ENCODE data around the gene KIF26B. TPM values are rescaled to one million over a fixed set of nuclear protein-coding genes. Genes with fewer than 3 reads are reported as not detected.

KIF26B gene
- total RNA-seq, 3 donors from 2014 or later: 0.03 to 0.24 (median 0.10) TPM

DNA sequence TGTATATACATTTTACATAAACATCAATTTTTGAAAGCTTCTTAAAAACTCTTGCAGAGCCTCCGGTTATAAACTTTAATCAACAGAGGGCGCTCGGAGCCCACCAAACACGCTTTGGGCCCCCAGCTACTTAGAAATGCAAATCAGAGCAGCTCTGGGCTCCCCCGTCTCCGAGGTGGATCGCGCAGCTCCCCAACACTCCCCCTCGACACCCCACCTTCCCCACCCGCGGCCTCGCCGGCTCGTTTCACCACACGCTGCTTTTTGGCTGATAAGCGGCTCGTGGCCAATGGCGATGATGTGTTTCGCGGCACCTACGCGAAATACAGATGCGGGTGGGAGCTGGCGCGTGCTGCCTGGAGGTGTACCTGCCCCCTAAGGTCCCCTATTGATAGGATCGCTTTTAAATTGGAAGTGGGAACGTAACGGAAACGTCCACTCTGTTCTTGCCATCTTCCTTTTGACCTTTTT is 1.7 kb upstream of the KIF26B start:
- peaks cover 71% of the 10 kb centered on the region for H3K27me3 Mint-ChIP-seq (ENCODE audit: low read depth)
- DNase-seq: peak; percentile 52
- peaks cover 29% of the 10 kb centered on the region for H3K4me1 Mint-ChIP-seq (ENCODE audit: low read depth)

DNA sequence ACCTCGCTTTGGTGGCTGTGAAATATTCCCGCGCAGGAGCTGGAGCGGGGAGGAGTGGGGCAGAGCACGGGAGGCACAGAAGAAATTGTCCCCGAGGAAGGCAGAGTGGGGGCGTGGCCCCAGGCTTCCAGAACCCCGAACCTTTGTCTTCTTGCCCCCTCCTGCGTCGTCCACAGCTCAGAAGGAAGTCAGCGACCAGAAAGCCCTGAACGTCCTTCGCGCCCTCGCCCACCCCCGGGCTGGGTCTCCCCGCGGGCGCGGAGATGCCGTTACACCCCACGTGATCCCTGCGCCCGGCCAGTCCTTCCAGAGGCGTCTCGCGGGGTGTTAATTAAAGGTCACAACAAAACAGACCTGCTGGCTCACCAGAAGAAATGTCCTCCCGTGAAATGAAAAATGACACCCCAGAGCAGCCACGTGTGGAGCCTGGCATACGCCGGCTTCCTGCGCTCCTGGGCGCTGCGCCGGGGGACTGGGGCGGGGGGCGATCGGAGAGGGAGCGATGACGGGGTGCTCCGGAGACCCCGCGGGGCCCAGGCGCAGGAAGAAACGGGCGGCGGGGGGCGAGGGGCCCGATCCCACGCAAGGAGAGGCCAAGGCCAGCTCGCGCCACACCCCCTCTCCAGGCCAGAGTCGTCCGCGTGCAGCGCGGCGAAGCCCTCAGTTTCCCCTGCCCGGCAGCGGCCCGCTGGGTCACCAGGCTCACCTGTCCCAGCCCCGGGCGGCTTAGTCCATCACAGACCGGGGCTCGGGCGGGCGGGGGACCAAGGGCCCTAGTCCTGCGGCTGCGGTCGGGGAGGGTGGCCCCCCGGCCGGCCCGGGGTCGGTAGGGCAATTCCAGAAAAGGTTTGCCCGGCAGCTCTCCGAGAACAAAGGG is 995 bp upstream of the KIF26B start:
- peak overlapping the region; percentile 78 for H3K4me3 Mint-ChIP-seq
- H3K27me3 Mint-ChIP-seq (ENCODE audit: low read depth): peaks cover 70% of the 10 kb centered on the region
- H3K36me3 Mint-ChIP-seq (ENCODE audit: insufficient read depth): no peaks in the 10 kb centered on the region
- no peak for DNase-seq
- H3K9me3 Mint-ChIP-seq: peaks cover 5% of the 10 kb centered on the region
- peaks cover 29% of the 10 kb centered on the region for H3K4me1 Mint-ChIP-seq (ENCODE audit: low read depth)
- ATAC-seq: no peak

More for the DNA sequence above, 1.7 kb upstream of the KIF26B start:
- Mint-ChIP-seq H3K9me3 (peaks cover under 1% of the 10 kb centered on the region), H3K4me3 (peak overlapping the region; percentile 78), H3K36me3 (ENCODE audit: insufficient read depth) (no peaks in the 10 kb centered on the region)
- ATAC-seq: peak; percentile 30 to 41

DNA sequence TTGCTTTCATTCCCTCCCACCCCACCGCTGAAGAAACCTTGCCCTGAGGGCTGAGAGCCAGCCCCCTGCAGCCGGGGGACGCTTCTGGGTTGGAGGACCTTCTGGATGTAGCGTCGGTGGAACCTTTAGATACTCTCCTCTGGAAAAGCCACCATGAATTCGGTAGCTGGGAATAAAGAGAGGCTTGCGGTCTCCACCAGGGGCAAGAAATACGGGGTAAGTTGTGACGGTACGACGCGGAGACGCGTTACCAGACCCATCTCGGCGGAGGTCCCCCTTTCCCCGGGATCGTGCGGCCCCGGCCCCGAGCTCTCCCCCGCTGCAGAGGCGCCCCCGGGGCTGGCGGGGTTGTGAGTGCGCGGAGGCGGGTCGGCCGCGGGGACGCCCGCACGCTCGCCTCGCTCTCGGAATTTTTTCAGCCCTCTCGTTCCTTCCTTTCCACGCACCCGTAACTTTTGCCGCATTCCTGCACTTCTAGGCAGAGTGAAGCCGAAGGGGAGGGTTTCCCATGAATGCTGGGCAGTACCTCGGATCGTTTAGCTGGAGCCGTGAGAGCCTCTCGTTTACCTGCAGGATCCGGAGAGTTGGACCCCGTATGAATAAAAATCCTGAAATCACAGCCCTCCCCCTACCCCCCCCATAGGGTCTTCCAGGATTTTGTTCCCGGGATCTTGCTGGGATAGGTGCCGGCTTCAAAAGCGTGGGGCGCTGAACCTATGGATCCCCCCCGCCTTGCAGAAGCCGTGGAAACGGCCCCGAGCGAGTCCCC is 671 bp downstream of the KIF26B start:
- Mint-ChIP-seq H3K36me3 (ENCODE audit: insufficient read depth) (peaks cover 2% of the 10 kb centered on the region), H3K27me3 (ENCODE audit: low read depth) (peaks cover 71% of the 10 kb centered on the region), H3K9me3 (peaks cover 12% of the 10 kb centered on the region), H3K4me3 (peak overlapping the region; percentile 77), H3K4me1 (ENCODE audit: low read depth) (peaks cover 29% of the 10 kb centered on the region)
- DNase-seq (no peak), ATAC-seq (no peak)

DNA sequence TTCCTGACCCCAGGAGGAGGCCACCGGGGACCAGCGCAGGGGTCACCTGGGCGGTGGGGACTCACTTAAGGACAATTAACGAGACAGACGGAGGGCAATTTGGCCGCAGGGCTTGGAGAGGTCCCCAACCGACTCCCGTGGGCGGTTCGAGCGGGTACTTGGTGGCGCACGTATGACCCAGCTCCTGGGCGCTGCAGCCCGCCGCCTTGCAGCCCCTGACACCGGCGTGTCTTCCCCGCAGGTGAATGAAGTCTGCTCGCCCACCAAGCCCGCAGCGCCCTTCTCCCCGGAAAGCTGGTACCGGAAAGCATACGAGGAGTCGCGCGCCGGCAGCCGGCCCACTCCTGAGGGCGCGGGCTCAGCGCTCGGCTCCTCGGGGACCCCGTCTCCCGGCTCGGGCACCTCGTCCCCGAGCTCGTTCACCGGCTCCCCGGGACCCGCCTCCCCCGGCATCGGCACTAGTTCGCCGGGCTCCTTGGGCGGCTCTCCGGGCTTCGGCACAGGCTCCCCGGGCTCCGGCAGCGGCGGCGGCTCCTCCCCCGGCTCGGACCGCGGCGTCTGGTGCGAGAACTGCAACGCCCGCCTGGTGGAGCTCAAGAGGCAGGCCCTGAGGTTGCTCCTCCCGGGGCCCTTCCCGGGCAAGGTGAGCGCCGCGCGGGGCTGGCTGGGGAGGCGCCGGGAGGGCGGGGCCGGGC is 1.4 kb downstream of the KIF26B start:
- H3K9me3 Mint-ChIP-seq: peaks cover 12% of the 10 kb centered on the region
- H3K27me3 Mint-ChIP-seq (ENCODE audit: low read depth): peaks cover 63% of the 10 kb centered on the region
- H3K36me3 Mint-ChIP-seq (ENCODE audit: insufficient read depth): peaks cover 2% of the 10 kb centered on the region
- peaks cover 29% of the 10 kb centered on the region for H3K4me1 Mint-ChIP-seq (ENCODE audit: low read depth)
- ATAC-seq: peak; percentile 86 to 87
- peak overlapping the region; percentile 77 for H3K4me3 Mint-ChIP-seq
- DNase-seq: peak; percentile 65

DNA sequence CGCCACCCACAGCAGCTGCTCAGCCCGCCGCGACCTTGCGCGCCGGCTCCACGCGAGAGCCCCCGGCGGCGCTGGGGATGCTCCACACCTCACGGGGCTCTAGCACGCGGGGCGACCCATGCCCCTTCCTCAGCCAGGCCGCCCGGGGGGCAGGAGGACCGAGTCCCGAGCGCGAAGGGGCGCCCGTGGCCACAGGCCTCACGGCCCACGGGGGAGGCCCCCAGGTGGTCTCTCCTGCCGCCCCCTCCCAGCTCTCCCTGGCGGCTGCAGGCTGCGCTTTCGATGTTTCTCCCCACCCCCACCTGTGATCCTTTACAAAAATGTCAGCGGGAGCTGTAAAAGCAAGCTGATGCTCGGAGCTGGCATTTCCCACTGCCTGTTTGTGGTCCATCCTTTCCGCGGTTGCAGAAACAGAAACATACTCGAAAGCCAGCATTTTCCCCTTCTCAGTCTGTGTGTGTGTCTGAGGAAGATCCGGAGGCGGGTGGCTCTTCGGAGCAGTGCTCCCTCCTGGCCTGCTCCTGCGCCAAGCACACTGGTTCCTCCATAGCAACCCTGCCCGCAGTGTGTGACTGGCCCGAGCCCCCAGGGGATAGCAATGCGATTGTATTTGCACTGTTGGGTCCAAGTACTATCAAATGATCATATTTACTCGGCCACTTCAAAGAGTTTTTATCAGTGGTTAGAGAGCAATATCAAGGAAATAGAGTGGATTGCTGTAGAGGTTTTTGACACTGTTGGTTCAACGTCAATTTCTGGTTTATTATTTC is 2.1 kb downstream of the KIF26B start:
- H3K9me3 Mint-ChIP-seq: peaks cover 12% of the 10 kb centered on the region
- ATAC-seq: peak in 1 of 2 donors; percentile 3

DNA sequence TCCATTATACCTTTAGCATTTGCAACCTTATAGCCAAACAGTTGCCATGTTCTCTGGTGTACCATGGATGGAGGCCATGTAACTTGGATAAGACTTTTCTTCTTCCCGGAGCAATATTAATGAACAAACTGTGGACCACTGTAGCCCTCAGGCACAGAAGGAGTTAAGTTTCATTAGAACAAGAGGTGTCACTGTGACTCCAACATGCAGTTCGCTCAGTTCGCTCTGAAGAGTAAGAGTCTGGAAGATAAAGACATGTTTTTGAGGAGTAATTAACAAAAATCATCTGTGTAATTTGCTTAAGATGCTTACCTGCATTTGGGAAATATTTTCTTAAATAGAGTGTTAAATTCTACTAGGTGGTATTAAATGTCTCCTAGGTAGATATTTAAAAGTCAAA is 4.1 kb downstream of the KIF26B start:
- no peak for DNase-seq
- peaks cover 12% of the 10 kb centered on the region for H3K9me3 Mint-ChIP-seq
- peaks cover 20% of the 10 kb centered on the region for H3K4me1 Mint-ChIP-seq (ENCODE audit: low read depth)
- no peak for ATAC-seq
- peaks cover 51% of the 10 kb centered on the region for H3K27me3 Mint-ChIP-seq (ENCODE audit: low read depth)
- H3K36me3 Mint-ChIP-seq (ENCODE audit: insufficient read depth): peaks cover 2% of the 10 kb centered on the region
- H3K4me3 Mint-ChIP-seq: no peak overlapping the region

More for the DNA sequence above, 2.1 kb downstream of the KIF26B start:
- H3K4me3 Mint-ChIP-seq: peak overlapping the region; percentile 66
- no peak for DNase-seq
- H3K4me1 Mint-ChIP-seq (ENCODE audit: low read depth): peaks cover 29% of the 10 kb centered on the region
- peaks cover 2% of the 10 kb centered on the region for H3K36me3 Mint-ChIP-seq (ENCODE audit: insufficient read depth)
- peaks cover 61% of the 10 kb centered on the region for H3K27me3 Mint-ChIP-seq (ENCODE audit: low read depth)

DNA sequence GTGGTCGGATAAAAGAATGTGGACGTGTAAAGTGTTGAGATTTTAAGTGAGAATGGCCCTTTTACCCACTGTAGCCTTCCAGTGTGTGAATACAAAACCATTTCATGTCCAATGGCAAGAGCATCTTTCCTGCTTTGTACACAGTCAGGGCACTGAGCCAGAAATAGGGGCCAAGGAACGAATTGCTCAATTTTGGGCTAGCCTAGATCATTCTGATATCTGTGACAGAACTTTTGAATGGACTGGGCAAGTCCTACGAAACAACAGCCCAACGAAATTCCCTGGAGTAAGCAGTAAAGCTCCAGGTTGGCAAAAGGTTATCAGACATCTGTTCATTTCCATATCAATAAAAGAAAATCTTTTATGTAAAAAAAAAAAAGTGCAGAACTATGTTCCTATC is 5.5 kb downstream of the KIF26B start:
- H3K36me3 Mint-ChIP-seq (ENCODE audit: insufficient read depth): peaks cover 2% of the 10 kb centered on the region
- no peak for ATAC-seq
- H3K4me3 Mint-ChIP-seq: no peak overlapping the region
- peaks cover 12% of the 10 kb centered on the region for H3K9me3 Mint-ChIP-seq
- H3K27me3 Mint-ChIP-seq (ENCODE audit: low read depth): peaks cover 54% of the 10 kb centered on the region
- H3K4me1 Mint-ChIP-seq (ENCODE audit: low read depth): peaks cover 15% of the 10 kb centered on the region
- DNase-seq: no peak

DNA sequence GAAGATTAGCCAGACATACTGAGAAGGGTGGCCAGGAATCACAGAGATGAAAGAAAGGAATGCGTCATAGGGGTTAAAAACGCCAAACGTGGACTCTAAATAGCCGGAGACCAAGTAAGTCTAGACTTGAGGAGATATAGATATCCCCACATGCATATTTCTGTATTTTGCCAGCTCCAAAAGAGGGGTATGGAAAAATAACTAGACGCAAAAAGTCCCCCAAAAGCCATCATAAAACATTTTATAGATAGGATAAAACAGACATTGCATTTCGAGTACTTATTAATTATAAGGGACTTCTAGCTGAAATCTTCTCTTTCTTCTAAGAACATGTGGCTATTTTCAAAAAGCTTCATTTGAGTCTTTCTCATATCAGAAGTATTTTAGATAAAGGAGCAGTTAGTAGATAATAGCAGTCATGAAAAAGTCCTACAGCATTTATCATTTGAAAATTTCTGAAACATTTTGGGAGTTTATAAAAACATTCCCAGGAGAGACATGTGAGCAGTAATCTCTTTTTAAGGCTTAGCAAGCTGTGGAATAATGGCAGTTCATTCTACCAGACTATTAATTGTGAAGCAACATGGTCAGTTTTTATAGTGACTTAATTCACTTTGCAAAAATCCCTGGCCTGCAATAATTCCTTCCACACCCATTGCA is 6.1 kb downstream of the KIF26B start:
- ATAC-seq (no peak), DNase-seq (no peak)
- H3K27me3 Mint-ChIP-seq (ENCODE audit: low read depth): peaks cover 53% of the 10 kb centered on the region
- H3K9me3 Mint-ChIP-seq: peaks cover 12% of the 10 kb centered on the region
- H3K4me1 Mint-ChIP-seq (ENCODE audit: low read depth): peaks cover 11% of the 10 kb centered on the region
- no peak overlapping the region for H3K4me3 Mint-ChIP-seq
- H3K36me3 Mint-ChIP-seq (ENCODE audit: insufficient read depth): peaks cover 2% of the 10 kb centered on the region

DNA sequence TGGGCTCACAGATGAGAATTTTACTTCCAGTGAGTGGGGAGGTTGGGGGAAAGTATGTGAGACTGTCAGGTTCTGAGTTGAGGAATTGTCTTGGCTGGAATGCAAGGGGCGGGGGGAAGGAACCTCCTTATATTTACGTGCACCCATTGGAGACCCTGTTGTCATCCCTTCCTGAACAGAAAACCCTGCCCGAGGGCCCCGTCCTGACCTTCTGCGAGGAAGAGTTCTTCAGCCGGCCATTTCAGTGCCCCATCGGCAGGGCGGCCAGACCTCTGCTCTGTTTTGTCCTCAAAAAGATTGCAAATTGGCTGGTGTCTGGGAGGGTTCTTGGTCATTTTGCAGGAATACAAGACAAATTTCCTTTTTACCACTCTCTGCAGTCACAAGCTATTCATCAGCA is 7.1 kb downstream of the KIF26B start:
- ATAC-seq (no peak), DNase-seq (no peak)
- H3K4me3 Mint-ChIP-seq: no peak overlapping the region
- peaks cover 58% of the 10 kb centered on the region for H3K27me3 Mint-ChIP-seq (ENCODE audit: low read depth)
- H3K9me3 Mint-ChIP-seq: peaks cover 12% of the 10 kb centered on the region
- H3K36me3 Mint-ChIP-seq (ENCODE audit: insufficient read depth): peaks cover 2% of the 10 kb centered on the region
- H3K4me1 Mint-ChIP-seq (ENCODE audit: low read depth): peaks cover 8% of the 10 kb centered on the region

DNA sequence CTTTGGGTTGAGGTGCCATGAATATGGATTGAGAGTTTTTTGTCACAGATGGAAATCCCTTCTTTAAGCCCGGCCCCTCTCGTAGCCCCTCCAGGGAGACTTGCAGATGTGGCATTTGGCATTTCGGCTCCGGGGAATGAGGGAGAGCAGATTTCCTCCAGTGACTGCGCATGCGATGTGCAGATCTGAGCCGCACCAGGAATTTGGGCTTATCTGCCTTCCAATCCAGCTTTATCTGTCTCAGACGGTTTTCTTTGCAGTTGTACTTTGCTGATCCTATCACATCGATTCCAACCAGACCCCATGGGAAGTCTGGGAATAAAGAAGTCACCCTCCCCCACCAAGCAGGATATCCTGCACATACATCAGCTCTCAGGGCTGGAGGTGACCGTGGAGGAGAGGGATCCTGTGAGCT is 11.7 kb downstream of the KIF26B start:
- ATAC-seq: no peak
- no peaks in the 10 kb centered on the region for H3K9me3 Mint-ChIP-seq
- no peaks in the 10 kb centered on the region for H3K4me1 Mint-ChIP-seq (ENCODE audit: low read depth)
- DNase-seq: no peak
- H3K27me3 Mint-ChIP-seq (ENCODE audit: low read depth): peaks cover 64% of the 10 kb centered on the region
- H3K36me3 Mint-ChIP-seq (ENCODE audit: insufficient read depth): no peaks in the 10 kb centered on the region
- no peak overlapping the region for H3K4me3 Mint-ChIP-seq

DNA sequence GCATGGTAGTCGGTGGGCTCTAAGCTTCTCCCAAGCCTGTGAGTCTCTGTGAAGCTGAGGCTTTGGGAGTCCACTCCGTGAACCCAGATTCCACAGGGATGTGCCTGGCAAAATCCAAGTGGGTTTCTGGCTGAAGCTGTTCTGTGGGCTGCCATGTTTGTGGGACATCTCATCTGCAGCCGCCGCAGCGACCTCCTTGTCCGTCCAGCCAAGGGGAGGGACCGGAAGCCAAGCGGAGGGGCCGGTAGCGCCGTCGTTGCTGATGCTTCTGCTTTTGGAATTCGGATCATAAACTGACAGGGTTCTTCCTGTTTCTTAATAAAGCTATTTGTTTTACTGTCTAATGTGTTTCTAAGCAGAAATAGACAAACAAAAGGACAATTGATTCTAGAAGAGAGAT is 13.3 kb downstream of the KIF26B start:
- Mint-ChIP-seq H3K9me3 (no peaks in the 10 kb centered on the region), H3K27me3 (ENCODE audit: low read depth) (peaks cover 64% of the 10 kb centered on the region), H3K4me1 (ENCODE audit: low read depth) (no peaks in the 10 kb centered on the region), H3K36me3 (ENCODE audit: insufficient read depth) (no peaks in the 10 kb centered on the region), H3K4me3 (no peak overlapping the region)
- no peak for ATAC-seq
- no peak for DNase-seq

DNA sequence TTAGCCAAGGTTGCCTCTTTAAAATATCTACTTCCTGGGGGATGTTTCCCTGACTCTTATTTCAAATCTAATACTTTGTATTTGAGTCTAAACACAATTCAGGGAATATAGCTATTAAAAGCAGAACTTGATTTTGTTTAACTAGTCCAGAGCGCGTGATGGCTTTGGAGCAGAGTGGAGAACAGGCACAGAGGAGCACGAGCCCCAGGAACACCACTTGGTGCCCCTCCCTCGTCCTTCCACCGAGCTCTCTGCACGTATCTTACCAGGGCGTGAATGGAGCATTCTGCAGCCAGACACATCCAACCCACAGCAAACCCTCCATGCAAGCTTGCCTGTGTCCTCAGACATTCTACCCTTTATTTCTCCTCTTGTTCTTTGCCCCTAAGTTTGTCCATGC is 14.1 kb downstream of the KIF26B start:
- H3K4me1 Mint-ChIP-seq (ENCODE audit: low read depth): no peaks in the 10 kb centered on the region
- H3K4me3 Mint-ChIP-seq: no peak overlapping the region
- ATAC-seq (no peak), DNase-seq (no peak)
- H3K36me3 Mint-ChIP-seq (ENCODE audit: insufficient read depth): no peaks in the 10 kb centered on the region
- H3K9me3 Mint-ChIP-seq: no peaks in the 10 kb centered on the region
- peaks cover 58% of the 10 kb centered on the region for H3K27me3 Mint-ChIP-seq (ENCODE audit: low read depth)

DNA sequence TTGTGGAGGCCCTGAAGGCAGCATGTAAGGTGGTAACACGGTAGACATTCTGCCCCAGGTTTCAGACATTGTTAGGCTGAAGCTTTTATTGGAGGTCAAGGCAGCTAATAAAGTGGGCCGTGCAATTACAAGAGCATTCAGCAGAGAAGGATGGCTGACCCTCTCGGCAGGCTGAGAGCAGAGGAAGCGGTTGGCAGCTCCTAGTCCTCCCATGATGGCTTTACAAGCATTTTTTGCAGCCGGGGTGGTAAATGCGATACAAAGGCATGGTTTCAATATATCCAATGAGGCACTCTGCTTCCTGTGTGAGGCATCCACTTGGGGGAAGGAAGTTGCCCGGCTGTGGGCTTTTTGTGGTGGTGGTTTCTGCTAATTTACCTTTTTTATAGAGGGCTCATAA is 14.6 kb downstream of the KIF26B start:
- ATAC-seq: no peak
- Mint-ChIP-seq H3K36me3 (ENCODE audit: insufficient read depth) (no peaks in the 10 kb centered on the region), H3K27me3 (ENCODE audit: low read depth) (peaks cover 59% of the 10 kb centered on the region)

More for the DNA sequence above, 14.6 kb downstream of the KIF26B start:
- H3K9me3 Mint-ChIP-seq: no peaks in the 10 kb centered on the region
- no peak overlapping the region for H3K4me3 Mint-ChIP-seq
- DNase-seq: no peak
- H3K4me1 Mint-ChIP-seq (ENCODE audit: low read depth): no peaks in the 10 kb centered on the region
